Melanocyte of skin (primary cell): ENCODE results near the gene TNRC6C. TPM values are rescaled to one million over a fixed set of nuclear protein-coding genes. Genes with fewer than 3 reads are reported as not detected.

Source experiments
- small RNA-seq, 2 donors: library from RNA; depleted of rRNA; stranded (forward); fragments of <200 nt; gene quantifications; one replicate each; pipeline ENCODE3, GENCODE V24; 2012
- total RNA-seq, 2 donors: library from RNA; depleted of rRNA; stranded (reverse); fragments of >200 nt; gene quantifications; 2 replicates each; pipeline ENCODE4 v1.2.3, GENCODE V29; 2012

Gene TNRC6C, protein sequence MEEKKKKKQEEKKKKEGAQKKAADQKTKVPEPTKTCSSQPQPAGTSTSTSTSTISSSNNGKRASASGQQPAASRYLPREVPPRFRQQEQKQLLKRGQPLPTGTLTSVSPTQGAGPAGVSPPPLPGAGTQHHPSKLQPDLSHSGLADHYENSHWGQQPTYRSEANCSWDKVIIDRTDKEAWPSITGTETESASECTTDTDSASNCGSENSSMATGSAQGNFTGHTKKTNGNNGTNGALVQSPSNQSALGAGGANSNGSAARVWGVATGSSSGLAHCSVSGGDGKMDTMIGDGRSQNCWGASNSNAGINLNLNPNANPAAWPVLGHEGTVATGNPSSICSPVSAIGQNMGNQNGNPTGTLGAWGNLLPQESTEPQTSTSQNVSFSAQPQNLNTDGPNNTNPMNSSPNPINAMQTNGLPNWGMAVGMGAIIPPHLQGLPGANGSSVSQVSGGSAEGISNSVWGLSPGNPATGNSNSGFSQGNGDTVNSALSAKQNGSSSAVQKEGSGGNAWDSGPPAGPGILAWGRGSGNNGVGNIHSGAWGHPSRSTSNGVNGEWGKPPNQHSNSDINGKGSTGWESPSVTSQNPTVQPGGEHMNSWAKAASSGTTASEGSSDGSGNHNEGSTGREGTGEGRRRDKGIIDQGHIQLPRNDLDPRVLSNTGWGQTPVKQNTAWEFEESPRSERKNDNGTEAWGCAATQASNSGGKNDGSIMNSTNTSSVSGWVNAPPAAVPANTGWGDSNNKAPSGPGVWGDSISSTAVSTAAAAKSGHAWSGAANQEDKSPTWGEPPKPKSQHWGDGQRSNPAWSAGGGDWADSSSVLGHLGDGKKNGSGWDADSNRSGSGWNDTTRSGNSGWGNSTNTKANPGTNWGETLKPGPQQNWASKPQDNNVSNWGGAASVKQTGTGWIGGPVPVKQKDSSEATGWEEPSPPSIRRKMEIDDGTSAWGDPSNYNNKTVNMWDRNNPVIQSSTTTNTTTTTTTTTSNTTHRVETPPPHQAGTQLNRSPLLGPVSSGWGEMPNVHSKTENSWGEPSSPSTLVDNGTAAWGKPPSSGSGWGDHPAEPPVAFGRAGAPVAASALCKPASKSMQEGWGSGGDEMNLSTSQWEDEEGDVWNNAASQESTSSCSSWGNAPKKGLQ (N-terminal part only)
- total RNA-seq, result 1 to 10 TPM; 2.3 to 4.1 TPM

DNA sequence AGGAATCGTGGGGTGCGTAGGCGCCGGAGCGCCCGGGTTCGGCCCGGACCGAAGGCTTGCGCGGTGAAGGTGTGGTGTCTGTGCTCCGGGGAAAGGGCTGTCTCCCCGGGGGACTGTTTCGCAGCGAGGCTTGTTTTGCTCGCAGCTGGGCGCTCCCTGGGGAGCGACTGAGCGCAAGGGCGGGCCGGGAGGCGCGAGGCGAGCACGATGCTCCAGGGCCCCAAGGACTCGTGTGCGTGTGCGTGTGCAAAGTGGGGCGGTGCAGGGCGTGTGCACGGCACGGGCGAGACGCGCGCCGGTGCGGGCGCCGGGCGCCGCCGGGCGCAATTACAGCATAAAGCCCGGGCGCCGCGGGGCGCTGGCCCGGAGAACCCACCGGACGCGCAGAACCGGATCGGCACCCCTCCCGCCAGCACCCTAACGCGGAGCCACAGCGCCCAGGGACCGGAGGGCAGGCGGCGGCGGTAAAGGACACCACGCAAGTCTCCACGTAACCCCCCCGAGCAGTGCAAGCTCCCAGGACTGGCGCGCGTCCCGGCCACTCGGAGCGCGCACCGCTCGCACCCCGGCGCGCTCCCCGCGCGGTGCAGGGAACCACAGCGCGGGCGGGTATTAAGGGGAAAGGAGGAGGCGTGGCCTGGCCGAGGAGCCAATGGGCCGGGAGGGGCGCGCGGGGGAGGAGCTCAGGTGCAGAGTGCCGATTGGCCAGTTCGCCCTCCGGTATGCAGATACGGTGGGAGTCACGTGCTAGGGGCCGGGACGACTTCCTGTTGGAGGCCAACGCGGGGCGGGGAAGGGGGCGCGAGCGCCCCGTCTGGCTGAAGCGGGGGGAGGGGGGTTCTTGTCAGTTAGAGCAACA, at the start of gene TNRC6C:
Gene TNRC6C, plus strand, starts transcription at position 847 of the 859 bp plus-strand sequence. CDS start 45,504 bp downstream, outside the sequence.

GRCh38 chr17:78128551-78129350, 170.2 kb downstream of the TNRC6C start, which contains the start of gene TMC6:
Gene TMC6, minus strand, starts transcription at chr17:78128755. Its CDS starts 1,923 bp downstream, at chr17:78126832.

DNA sequence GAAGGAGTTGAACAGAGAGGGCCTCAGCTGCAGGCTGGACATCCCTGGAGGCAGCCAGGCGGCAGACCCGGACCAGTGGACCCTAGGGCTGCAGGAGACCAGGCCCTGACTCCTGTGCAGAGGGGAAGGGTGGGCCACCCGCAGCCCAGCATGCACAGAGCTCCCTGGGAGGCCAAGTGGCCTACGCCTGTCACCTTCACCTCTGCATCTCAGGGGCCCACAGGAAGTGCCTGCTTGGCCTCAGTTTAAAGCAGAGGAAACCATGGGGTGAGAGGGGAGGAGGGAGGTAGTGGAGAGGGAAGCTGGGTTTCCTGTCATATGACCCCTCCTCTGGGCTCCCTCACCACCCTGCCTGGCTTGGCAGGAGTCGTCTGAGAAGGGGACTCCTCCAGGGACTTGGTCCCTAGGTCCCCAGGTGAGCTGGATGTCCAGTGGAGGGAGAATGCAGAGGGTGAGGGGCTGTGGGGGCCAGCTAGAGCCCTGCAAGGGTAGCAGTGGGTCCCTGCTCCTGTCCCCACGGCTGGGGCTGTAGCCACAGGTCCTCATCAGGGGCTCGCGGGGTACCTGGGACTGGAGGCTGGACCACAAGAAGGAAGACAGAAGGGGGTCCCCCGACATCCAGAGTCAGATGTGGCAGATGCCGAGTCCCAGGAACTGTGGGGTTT, 172.1 kb downstream of the TNRC6C start, which contains the start of gene TMC8:
Gene TMC8, plus strand, starts transcription at position 335 of the 665 bp plus-strand sequence. CDS start 818 bp downstream, outside the sequence.

Small RNA genes lying within 50 kb of the gene (small RNA-seq; reads per million reads assigned to genes)
- gene RNU1-80P, result 0.17 to 0.30 reads per million in 2 donors
- 0 reads per million in 2 donors for gene RNU6-625P

Other genes starting within 250 kb of the TNRC6C start
- gene TMC6, start 170.1 kb downstream of the TNRC6C start, total RNA-seq, result 10 to 100 TPM; 28.9 to 93.9 TPM
- gene TMC8, start 172.1 kb downstream of the TNRC6C start, total RNA-seq, result 1 to 10 TPM in 1 of 2 donors, under 1 TPM in 1; 0.34 to 1.3 TPM
- gene C17orf99, start 187.7 kb downstream of the TNRC6C start, total RNA-seq, result not detected
- gene SYNGR2, start 209.9 kb downstream of the TNRC6C start, total RNA-seq, result 10 to 100 TPM in 1 of 2 donors, 1 to 10 TPM in 1; 8.3 to 10.3 TPM
- 100 to 1,000 TPM in 1 of 2 donors, 10 to 100 TPM in 1; 70.5 to 131 TPM for gene TK1, start 228.3 kb downstream of the TNRC6C start, total RNA-seq
- 10 to 100 TPM in 1 of 2 donors, 1 to 10 TPM in 1; 8.3 to 22.6 TPM for gene AFMID, start 228.7 kb downstream of the TNRC6C start, total RNA-seq